Effector CD4-positive, alpha-beta T cell (primary cell): ENCODE data around the gene METTL16.
"Not testable (repeated sequence)": the region's sequence is repeated elsewhere in the genome, so short reads cannot be mapped to it uniquely, and the experiment has no call there.

Source experiments
- DNase-seq: peaks from one replicate; pipeline ENCODE4 v3.0.0-alpha.2; 2020

Gene METTL16

GRCh38 chr17:2450016-2450650 lies 61.6 kb downstream of the METTL16 start:
- no peak for DNase-seq

- DNase-seq, result no peak
These were observed 62.2 kb downstream of the METTL16 start for GRCh38 chr17:2449486-2449885.

DNA sequence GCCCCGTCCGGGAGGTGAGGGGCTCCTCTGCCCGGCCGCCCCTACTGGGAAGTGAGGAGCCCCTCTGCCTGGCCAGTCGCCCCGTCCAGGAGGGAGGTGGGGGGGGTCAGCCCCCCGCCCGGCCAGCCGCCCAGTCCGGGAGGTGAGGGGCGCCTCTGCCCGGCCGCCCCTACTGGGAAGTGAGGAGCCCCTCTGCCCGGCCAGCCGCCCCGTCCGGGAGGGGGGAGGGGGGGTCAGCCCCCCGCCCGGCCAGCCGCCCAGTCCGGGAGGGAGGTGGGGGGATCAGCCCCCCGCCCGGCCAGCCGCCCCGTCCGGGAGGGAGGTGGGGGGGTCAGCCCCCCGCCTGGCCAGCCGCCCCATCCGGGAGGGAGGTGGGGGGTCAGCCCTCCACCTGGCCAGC lies 64.2 kb downstream of the METTL16 start:
- DNase-seq, result not testable (repeated sequence)

- DNase-seq, result no peak
These were observed 66.0 kb downstream of the METTL16 start for GRCh38 chr17:2445638-2446037.

- no peak for DNase-seq
These were observed 67.3 kb downstream of the METTL16 start for GRCh38 chr17:2444382-2444781.

DNA sequence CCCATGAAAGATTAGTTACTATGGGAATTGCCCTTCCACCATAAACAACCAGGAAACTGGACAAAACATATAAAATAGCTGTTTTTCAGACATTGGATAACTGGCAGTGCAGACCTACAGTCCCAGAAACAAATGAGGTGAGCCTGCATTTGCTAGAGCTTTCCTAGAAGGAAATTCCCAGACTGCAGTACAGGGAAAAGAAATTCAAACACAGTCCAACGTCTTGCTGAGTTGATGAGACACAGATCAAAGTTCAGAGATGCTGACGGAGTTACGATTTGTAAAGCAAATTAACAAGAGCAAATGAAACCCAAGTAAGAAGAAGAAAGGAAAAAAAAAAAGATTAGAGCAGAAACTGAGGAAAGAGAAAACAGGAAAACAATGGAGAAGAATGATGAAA lies 69.5 kb downstream of the METTL16 start:
- DNase-seq, result no peak

- DNase-seq, result no peak
These were observed 70.8 kb downstream of the METTL16 start for GRCh38 chr17:2440930-2441329.

- not testable (repeated sequence) for DNase-seq
These were observed 71.7 kb downstream of the METTL16 start for GRCh38 chr17:2439997-2440396.

GRCh38 chr17:2438823-2439222 lies 72.9 kb downstream of the METTL16 start:
- no peak for DNase-seq

- DNase-seq, result no peak
These were observed 75.3 kb downstream of the METTL16 start for GRCh38 chr17:2436316-2436905.

DNA sequence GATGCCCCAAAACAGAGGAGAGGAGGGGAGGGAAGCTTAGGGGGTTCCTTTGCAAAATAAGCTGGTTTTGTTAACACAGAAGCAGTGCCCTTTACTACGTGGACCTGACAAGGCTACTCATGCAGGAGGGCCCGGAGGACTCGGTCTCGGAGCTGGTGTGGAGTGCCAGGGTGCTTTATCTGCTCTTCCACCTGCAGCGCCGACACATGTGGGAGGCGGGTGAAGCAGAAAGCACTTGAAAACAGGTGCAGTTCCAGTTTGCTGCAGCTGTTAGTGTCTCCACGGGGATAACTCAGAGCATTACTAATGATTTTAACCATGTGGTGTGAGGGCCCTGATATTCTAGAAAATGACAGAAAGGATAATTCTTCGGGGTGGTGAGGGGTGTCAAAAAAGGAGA lies 75.8 kb downstream of the METTL16 start:
- no peak for DNase-seq

DNA sequence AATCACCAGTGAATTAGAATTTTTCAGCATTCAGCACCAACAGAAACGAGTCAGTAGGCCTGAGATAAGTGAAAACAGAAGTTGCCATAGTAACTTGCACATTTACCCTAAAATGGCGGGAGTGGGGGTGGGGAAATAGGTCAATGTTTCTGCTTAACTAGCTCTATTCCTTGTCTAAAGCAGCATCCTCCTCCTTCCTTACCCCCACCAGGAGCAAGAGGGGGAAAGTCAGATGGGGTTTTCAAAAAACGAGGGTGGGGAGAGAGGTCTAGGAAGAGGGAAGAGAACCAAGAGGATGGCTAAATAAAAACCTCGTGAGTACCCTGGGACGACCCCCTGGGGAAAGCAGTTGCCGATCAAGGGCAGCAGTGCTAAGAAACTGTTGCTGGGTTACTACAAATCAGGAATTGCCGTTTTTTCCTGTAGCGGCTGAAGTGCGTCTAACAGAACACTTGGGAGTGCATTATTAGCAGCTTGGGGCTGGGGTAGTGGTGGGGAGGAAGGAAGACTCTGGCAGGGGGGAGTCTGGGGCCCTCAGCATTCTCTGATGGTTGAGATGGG lies 76.4 kb downstream of the METTL16 start:
- no peak for DNase-seq

- DNase-seq, result no peak
These were observed 78.0 kb downstream of the METTL16 start for GRCh38 chr17:2433696-2434095.

GRCh38 chr17:2427910-2428309 lies 83.8 kb downstream of the METTL16 start:
- DNase-seq, result no peak

DNA sequence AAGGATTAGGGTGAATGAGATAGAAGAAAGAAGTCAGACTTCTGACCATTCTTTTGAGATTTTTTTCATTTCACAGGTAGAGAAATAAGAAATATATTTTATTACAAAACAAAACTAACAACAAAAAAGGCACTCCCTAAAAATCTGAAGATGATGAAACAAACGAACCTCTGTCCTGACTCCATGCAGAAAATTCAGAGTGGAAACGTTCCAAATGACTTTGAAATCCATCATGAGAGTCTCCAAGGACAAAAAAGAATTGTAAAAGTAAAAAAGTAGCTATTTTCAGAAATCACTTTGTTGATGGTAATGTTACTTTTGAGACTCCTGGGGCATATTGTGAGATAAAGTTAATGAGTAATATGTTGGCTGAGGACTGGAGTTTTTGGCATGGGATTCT lies 84.5 kb downstream of the METTL16 start:
- no peak for DNase-seq

DNA sequence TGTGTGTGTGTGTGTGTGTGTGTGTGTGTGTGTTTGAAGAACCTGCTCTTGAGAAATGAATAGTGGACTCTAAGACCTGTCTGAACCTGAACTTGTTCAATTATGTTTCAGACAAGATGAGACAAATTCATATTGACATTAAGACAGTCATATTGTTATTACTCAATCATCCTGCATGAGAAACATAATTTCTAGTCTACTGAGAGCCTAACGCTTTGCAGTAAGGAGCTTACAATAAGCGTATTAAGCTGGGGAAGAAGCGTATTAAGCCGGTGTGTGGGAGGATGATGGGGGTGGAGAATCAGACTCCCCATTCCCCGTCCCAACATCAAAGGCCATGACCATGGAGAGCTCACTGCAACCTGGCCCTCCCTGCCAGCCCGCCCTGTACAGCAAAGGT lies 88.4 kb downstream of the METTL16 start:
- no peak for DNase-seq

DNA sequence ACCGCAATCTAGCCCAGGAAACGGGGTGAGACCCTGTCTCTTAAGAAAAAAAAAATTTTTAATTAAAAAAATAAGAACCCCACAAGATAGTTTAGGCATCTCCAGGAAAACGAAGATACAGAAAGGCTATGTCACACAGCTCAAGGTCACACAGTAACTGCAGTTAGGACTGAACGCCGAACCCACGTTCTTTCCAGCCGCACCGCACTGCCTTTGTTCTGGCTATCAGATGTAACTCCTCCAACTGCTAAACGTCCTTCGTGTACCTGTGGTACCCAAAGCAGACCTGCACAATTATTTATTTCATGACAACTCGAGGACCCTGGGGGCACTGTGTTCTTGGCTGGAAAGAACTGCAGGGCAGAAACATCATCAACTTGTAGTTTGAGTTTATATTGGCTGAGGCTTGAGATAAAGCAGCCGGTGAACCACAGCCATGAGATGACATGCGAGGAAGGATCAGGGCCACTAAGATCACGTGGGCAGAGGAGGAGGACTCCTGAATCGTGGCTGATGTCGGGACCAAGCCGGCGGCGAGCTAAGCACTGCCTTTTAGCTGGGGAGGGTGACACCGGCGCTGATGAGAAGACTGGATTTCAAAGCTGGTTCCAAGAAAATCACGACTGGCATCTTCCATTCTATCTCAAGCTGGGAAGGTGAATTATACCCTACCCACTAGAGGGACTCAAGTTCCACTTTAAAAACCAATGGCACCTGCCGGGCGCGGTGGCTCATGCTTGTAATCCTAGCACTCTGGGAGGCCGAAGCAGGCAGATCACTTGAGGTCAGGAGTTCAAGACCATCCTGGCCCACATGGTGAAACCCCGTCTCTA lies 90.2 kb downstream of the METTL16 start:
- no peak for DNase-seq

- DNase-seq, result no peak
These were observed 91.5 kb downstream of the METTL16 start for GRCh38 chr17:2420176-2420575.

- DNase-seq, result no peak
These were observed 92.2 kb downstream of the METTL16 start for GRCh38 chr17:2419486-2419885.

- no peak for DNase-seq
These were observed 93.1 kb downstream of the METTL16 start for GRCh38 chr17:2418572-2418971.

- peak; percentile 83 for DNase-seq
These were observed 95.5 kb downstream of the METTL16 start for GRCh38 chr17:2416010-2416734.

DNA sequence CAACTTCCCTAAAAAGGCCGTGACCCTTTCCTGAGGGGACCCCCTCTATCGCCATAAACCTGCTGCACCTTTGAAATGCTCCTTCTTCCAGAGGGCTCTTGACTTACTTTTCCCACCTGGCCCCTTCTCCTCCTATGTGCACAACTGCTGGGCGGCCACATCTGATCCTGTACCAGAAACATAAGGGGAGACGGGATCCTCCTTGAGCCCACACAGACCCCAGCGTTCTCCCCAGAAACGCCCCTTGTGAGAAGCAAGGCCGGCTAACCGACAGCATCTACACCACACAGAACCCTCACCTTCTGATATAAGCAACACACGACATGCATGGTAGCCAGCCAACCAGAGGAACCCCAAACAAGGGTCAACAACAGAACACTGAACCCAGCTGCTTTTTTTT lies 96.6 kb downstream of the METTL16 start:
- no peak for DNase-seq

GRCh38 chr17:2414446-2415064 lies 97.1 kb downstream of the METTL16 start:
- DNase-seq, result no peak
